Endothelial cell of umbilical vein (primary cell): ENCODE results near the gene ASB2.

Source experiments
- CTCF ChIP-seq, 2 donors: IDR thresholded peaks; 1 replicate in 1 of 2; 2 replicates in 1 of 2; pipeline ENCODE4 v1.5.1; 2011; ENCODE audit warnings: low read length in 2 of 2, mild to moderate bottlenecking in 2 of 2, moderate library complexity in 2 of 2, control low read depth in 1 of 2, inconsistent platforms in 1 of 2, low read depth in 1 of 2; ENCODE audit not compliant: insufficient read depth in 1 of 2; ENCODE audit errors: extremely low read depth in 1 of 2
- EZH2 ChIP-seq: IDR thresholded peaks from 2 replicates; pipeline ENCODE4 v1.6.1; 2012; ENCODE audit warnings: borderline replicate concordance, low read depth, mild to moderate bottlenecking, moderate library complexity, low read length, inconsistent platforms; ENCODE audit not compliant: severe bottlenecking
- GATA2 ChIP-seq: IDR thresholded peaks from 2 replicates; pipeline ENCODE4 v1.7.0; 2011; ENCODE audit warnings: low read depth, mild to moderate bottlenecking, moderate library complexity, mixed read lengths, low read length; ENCODE audit not compliant: insufficient read length, insufficient read depth
- JUN ChIP-seq: IDR thresholded peaks from 2 replicates; pipeline ENCODE4 v1.6.1; 2011; ENCODE audit warnings: borderline replicate concordance, low read depth; ENCODE audit not compliant: insufficient read length, insufficient read depth
- MAX ChIP-seq: IDR thresholded peaks from 2 replicates; pipeline ENCODE4 v1.6.1; 2011; ENCODE audit not compliant: insufficient read depth, insufficient read length
- MYC ChIP-seq: IDR thresholded peaks from one replicate; pipeline ENCODE4 v1.6.1; 2011; ENCODE audit warnings: mild to moderate bottlenecking, low read depth, low read length
- POLR2A ChIP-seq: IDR thresholded peaks from 2 replicates; pipeline ENCODE4 v1.6.1; 2012; ENCODE audit warnings: low read depth, mild to moderate bottlenecking, control low read depth, low read length
- POLR2AphosphoS5 ChIP-seq: IDR thresholded peaks from 2 replicates; pipeline ENCODE4 v1.6.1; 2012; ENCODE audit warnings: low read depth, mild to moderate bottlenecking, control low read depth, low read length, moderate library complexity; ENCODE audit not compliant: insufficient read depth

GRCh38 chr14:93905623-93906022 lies 70.7 kb downstream of the ASB2 start:
- TF ChIP-seq CTCF (IDR thresholded peaks at IDR 0.05; ENCODE audit: extremely low read depth in 1 of 2, insufficient read depth in 1 of 2, low read depth in 1 of 2, low read length in 2 of 2) (no peak), POLR2AphosphoS5 (no peak), MAX (no peak), POLR2A (no peak), JUN (no peak), EZH2 (no peak), GATA2 (no peak), MYC (no peak)
